Measurements from ENCODE around the gene FBXW8.

FBXW8 gene

GRCh38 chr12:116916714-116917114 is 6.0 kb downstream of the FBXW8 start (continued):
- TF ChIP-seq ELK4 (IDR thresholded peaks at IDR 0.05; ENCODE audit: borderline replicate concordance, low read depth, low read length) (no peak), PRDM2 (tag by site-specific recombination; IDR thresholded peaks at IDR 0.05; ENCODE audit: borderline replicate concordance) (no peak), ZNF211 (tag by site-specific recombination; IDR thresholded peaks at IDR 0.05; ENCODE audit: low read depth) (0 out of 2 replicates have a peak, but pooled peaks have one; percentile 43), ZNF596 (tag by site-specific recombination; IDR thresholded peaks at IDR 0.05) (no peak), ZNF266 (tag by site-specific recombination; IDR thresholded peaks at IDR 0.05; ENCODE audit: low read depth) (no peak), ZNF248 (tag by site-specific recombination; IDR thresholded peaks at IDR 0.05) (0 out of 2 replicates have a peak, but pooled peaks have one; percentile 65), ZFP3 (tag by site-specific recombination; IDR thresholded peaks at IDR 0.05; ENCODE audit: low read depth) (no peak), ZNF112 (tag by site-specific recombination; IDR thresholded peaks at IDR 0.05) (peak; percentile 62; the same call in 1 of the 2 replicates), ZNF292 (tag by site-specific recombination; IDR thresholded peaks at IDR 0.05; ENCODE audit: borderline replicate concordance, low read depth) (no peak), MYNN (tag by site-specific recombination; IDR thresholded peaks at IDR 0.05; ENCODE audit: borderline replicate concordance) (peak; percentile 21; the same call in 1 of the 2 replicates), ZNF239 (tag by site-specific recombination; IDR thresholded peaks at IDR 0.05) (peak; percentile 56; the same call in 1 of the 2 replicates), ZFP69B (tag by site-specific recombination; IDR thresholded peaks at IDR 0.05) (peak; percentile 95), GLI2 (tag by site-specific recombination; IDR thresholded peaks at IDR 0.05; ENCODE audit: borderline replicate concordance, low read depth) (no peak), ZIC2 (tag by site-specific recombination; IDR thresholded peaks at IDR 0.05) (peak; percentile 56), YY1 (tag by site-specific recombination; IDR thresholded peaks at IDR 0.05) (no peak), ZNF514 (tag by site-specific recombination; IDR thresholded peaks at IDR 0.05) (no peak), KLF8 (tag by site-specific recombination; IDR thresholded peaks at IDR 0.05) (peak; percentile 97), ZNF610 (tag by site-specific recombination; IDR thresholded peaks at IDR 0.05; ENCODE audit: borderline replicate concordance) (peak; percentile 69; the same call in 1 of the 2 replicates), ZNF785 (tag by site-specific recombination; IDR thresholded peaks at IDR 0.05) (peak; percentile 97), ZSCAN4 (tag by site-specific recombination; IDR thresholded peaks at IDR 0.05) (peak; percentile 99), ZNF138 (tag by site-specific recombination; IDR thresholded peaks at IDR 0.05; ENCODE audit: borderline replicate concordance) (no peak), ZNF639 (tag by site-specific recombination; IDR thresholded peaks at IDR 0.05) (peak; percentile 90), BCL11A (tag by site-specific recombination; IDR thresholded peaks at IDR 0.05; ENCODE audit: low read depth) (peak; percentile 77; the same call in 1 of the 2 replicates), IKZF3 (tag by site-specific recombination; IDR thresholded peaks at IDR 0.05) (no peak), ZNF19 (tag by site-specific recombination; IDR thresholded peaks at IDR 0.05; ENCODE audit: low read depth) (peak; percentile 71; the same call in 1 of the 2 replicates), ZNF274 (IDR thresholded peaks at IDR 0.05; ENCODE audit: low read length) (no peak), ZNF274 (tag by site-specific recombination; IDR thresholded peaks at IDR 0.05; ENCODE audit: borderline replicate concordance) (no peak), ZNF549 (tag by site-specific recombination; IDR thresholded peaks at IDR 0.05) (no peak), ZNF654 (tag by site-specific recombination; IDR thresholded peaks at IDR 0.05; ENCODE audit: low read depth) (peak; percentile 58), ZBTB17 (tag by site-specific recombination; IDR thresholded peaks at IDR 0.05) (peak; percentile 80), ZNF146 (tag by site-specific recombination; IDR thresholded peaks at IDR 0.05) (peak; percentile 21; the same call in 1 of the 2 replicates)
